Panc1 (cell line): ENCODE data around the gene ALPP. TPM values are rescaled to one million over a fixed set of nuclear protein-coding genes. Genes with fewer than 3 reads are reported as not detected.

Source experiments
- ATAC-seq: fragments of 200-7000 bp; cut with Tn5 transposase; 2 replicates; pipeline ENCODE4 v1.9.1; 2020; ENCODE audit warnings: mild to moderate bottlenecking, moderate library complexity
- BruUV-seq: library from RNA; stranded (reverse); fragments of 400-500 nt; replicated peaks from 2 replicates; lab custom pipeline; 2021; lab: Mats Ljungman, UMichigan
- CTCF ChIA-PET: fragments of 300-600 bp; sonication (Branson Sonifier 250); formaldehyde crosslinking; loops from one replicate; lab custom pipeline; 2022; ENCODE audit warnings: antibody characterized with exemption; lab: Charles Lee
- POLR2A ChIA-PET: fragments of 300-600 bp; sonication (Branson Sonifier 250); formaldehyde crosslinking; loops from one replicate; lab custom pipeline; 2022; ENCODE audit warnings: antibody characterized with exemption; lab: Charles Lee
- DNase-seq: peaks from one replicate; pipeline ENCODE4 v3.0.0-alpha.2; 2010; ENCODE audit warnings: low read depth, low spot score
- H3K27ac ChIP-seq: 2 replicates; pipeline ENCODE4 v1.5.1; 2011; ENCODE audit warnings: mild to moderate bottlenecking, low read length, inconsistent platforms
- H3K27me3 ChIP-seq: fragments of 200-500 bp; sonication (Bioruptor generic); 2 replicates; pipeline ENCODE4 v1.6.0; 2014; ENCODE audit warnings: low read length, inconsistent platforms; ENCODE audit not compliant: control insufficient read depth, insufficient read depth
- H3K36me3 ChIP-seq: fragments of 200-500 bp; sonication (Bioruptor generic); 2 replicates; pipeline ENCODE4 v1.5.1; 2014; ENCODE audit warnings: inconsistent platforms, mild to moderate bottlenecking, low read length, moderate library complexity; ENCODE audit not compliant: control insufficient read depth, insufficient read depth
- H3K4me1 ChIP-seq: 2 replicates; pipeline ENCODE4 v1.5.1; 2011; ENCODE audit warnings: inconsistent platforms, mild to moderate bottlenecking, low read length, moderate library complexity; ENCODE audit not compliant: control insufficient read depth, insufficient read depth
- H3K4me3 ChIP-seq, 2 experiments: 2 replicates each; pipeline ENCODE4 v1.5.1; 2011 to 2012; ENCODE audit warnings: low read depth in 2 of 2, low read length in 2 of 2, mild to moderate bottlenecking in 2 of 2, inconsistent platforms in 1 of 2, moderate library complexity in 1 of 2
- H3K9me3 ChIP-seq: fragments of 200-500 bp; sonication (Bioruptor generic); 2 replicates; pipeline ENCODE4 v1.5.1; 2014; ENCODE audit warnings: low read depth, mild to moderate bottlenecking, inconsistent platforms, low read length, moderate library complexity; ENCODE audit not compliant: control insufficient read depth, insufficient read depth
- POLR2AphosphoS5 ChIP-seq: IDR thresholded peaks from 2 replicates; pipeline ENCODE4 v1.6.1; 2012; ENCODE audit warnings: mild to moderate bottlenecking, low read depth, low read length, moderate library complexity
- SIN3A ChIP-seq: IDR thresholded peaks from 2 replicates; pipeline ENCODE4 v1.6.1; 2012; ENCODE audit warnings: low read depth, mild to moderate bottlenecking, low read length, moderate library complexity, borderline replicate concordance; ENCODE audit not compliant: insufficient read depth
- TCF7L2 ChIP-seq: IDR thresholded peaks from 2 replicates; pipeline ENCODE4 v1.6.1; 2011; ENCODE audit warnings: mild to moderate bottlenecking, low read depth, low read length, inconsistent platforms
- in situ Hi-C: cut with HindIII; loops from 2 replicates; pipeline ENCODE4 v1.10.0; 2016; ENCODE audit warnings: low sequenced_read_pairs, low pct_unique_long_range_greater_than_20kb
- intact Hi-C: fragments of 100-400 bp; cut with micrococcal nuclease; formaldehyde crosslinking; loops from one replicate; pipeline ENCODE4 v1.10.0; 2022; ENCODE audit not compliant: unreplicated experiment
- total RNA-seq: library from RNA; stranded (reverse); gene quantifications from one replicate; pipeline ENCODE4 v1.2.1, GENCODE V29; 2021; ENCODE audit not compliant: unreplicated experiment
- TF ChIP-seq, protein P1 (sequence below), 2 experiments: IDR thresholded peaks; 2 replicates each; pipeline ENCODE4 v1.6.1; 2011 to 2012; ENCODE audit warnings: low read depth in 2 of 2, control low read depth in 1 of 2, low read length in 1 of 2, mild to moderate bottlenecking in 1 of 2, moderate library complexity in 1 of 2; ENCODE audit not compliant: insufficient read depth in 1 of 2
- TF ChIP-seq, protein P2 (sequence below): fragments of 450-650 bp; IDR thresholded peaks from 2 replicates; pipeline ENCODE4 v1.5.1; 2017; ENCODE audit warnings: mild to moderate bottlenecking

ALPP gene
- total RNA-seq, 1 experiment from 2014 or later, result 7.3 TPM

DNA sequence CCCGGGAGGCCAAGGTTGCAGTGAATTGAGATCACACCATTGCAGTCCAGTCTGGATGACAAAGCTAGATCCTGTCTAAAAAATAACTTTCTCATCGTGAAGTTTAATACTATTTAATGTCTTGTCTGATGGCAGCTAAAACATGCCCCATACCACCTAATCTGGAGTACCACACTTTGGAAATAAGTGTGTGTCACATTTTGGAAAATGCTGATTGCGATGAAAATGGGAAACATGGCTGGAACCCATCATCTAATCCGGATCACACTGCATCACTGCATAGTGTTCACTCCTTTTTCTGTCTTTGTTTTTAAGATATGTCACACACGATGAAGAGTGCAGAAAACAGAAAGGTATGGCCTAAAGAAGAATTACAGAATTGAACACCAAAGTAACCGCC, 31.2 kb upstream of the ALPP start:
- H3K4me3 ChIP-seq, result no peak overlapping the region
- POLR2A ChIA-PET, result no interaction called here
- in situ Hi-C loops, result no loop called here
- BruUV-seq, result no TSS peak
- ATAC-seq, result no peak
- TF ChIP-seq SIN3A (no peak), TCF7L2 (no peak)
- TF ChIP-seq, protein P1, sequence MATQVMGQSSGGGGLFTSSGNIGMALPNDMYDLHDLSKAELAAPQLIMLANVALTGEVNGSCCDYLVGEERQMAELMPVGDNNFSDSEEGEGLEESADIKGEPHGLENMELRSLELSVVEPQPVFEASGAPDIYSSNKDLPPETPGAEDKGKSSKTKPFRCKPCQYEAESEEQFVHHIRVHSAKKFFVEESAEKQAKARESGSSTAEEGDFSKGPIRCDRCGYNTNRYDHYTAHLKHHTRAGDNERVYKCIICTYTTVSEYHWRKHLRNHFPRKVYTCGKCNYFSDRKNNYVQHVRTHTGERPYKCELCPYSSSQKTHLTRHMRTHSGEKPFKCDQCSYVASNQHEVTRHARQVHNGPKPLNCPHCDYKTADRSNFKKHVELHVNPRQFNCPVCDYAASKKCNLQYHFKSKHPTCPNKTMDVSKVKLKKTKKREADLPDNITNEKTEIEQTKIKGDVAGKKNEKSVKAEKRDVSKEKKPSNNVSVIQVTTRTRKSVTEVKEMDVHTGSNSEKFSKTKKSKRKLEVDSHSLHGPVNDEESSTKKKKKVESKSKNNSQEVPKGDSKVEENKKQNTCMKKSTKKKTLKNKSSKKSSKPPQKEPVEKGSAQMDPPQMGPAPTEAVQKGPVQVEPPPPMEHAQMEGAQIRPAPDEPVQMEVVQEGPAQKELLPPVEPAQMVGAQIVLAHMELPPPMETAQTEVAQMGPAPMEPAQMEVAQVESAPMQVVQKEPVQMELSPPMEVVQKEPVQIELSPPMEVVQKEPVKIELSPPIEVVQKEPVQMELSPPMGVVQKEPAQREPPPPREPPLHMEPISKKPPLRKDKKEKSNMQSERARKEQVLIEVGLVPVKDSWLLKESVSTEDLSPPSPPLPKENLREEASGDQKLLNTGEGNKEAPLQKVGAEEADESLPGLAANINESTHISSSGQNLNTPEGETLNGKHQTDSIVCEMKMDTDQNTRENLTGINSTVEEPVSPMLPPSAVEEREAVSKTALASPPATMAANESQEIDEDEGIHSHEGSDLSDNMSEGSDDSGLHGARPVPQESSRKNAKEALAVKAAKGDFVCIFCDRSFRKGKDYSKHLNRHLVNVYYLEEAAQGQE (IDR thresholded peaks at IDR 0.05; ENCODE audit: insufficient read depth in 1 of 2, low read depth in 2 of 2, low read length in 1 of 2), result no peak
- TF ChIP-seq, protein P2, sequence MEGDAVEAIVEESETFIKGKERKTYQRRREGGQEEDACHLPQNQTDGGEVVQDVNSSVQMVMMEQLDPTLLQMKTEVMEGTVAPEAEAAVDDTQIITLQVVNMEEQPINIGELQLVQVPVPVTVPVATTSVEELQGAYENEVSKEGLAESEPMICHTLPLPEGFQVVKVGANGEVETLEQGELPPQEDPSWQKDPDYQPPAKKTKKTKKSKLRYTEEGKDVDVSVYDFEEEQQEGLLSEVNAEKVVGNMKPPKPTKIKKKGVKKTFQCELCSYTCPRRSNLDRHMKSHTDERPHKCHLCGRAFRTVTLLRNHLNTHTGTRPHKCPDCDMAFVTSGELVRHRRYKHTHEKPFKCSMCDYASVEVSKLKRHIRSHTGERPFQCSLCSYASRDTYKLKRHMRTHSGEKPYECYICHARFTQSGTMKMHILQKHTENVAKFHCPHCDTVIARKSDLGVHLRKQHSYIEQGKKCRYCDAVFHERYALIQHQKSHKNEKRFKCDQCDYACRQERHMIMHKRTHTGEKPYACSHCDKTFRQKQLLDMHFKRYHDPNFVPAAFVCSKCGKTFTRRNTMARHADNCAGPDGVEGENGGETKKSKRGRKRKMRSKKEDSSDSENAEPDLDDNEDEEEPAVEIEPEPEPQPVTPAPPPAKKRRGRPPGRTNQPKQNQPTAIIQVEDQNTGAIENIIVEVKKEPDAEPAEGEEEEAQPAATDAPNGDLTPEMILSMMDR, result no peak
- CTCF ChIA-PET, result no interaction called here
- no peaks in the 10 kb centered on the region; the same call in 1 of the 2 replicates for H3K4me1 ChIP-seq
- H3K9me3 ChIP-seq, result no peaks in the 10 kb centered on the region
- peaks cover 2% of the 10 kb centered on the region; the same call in 1 of the 2 replicates for H3K27me3 ChIP-seq
- DNase-seq, result no peak
- intact Hi-C loops, result loop anchor here (10.0 kb wide), 1 partner anchor 177 kb away; the partner anchor contains the start of genes CHRND and PRSS56
- H3K36me3 ChIP-seq, result no peaks in the 10 kb centered on the region
- no peak overlapping the region for H3K27ac ChIP-seq

DNA sequence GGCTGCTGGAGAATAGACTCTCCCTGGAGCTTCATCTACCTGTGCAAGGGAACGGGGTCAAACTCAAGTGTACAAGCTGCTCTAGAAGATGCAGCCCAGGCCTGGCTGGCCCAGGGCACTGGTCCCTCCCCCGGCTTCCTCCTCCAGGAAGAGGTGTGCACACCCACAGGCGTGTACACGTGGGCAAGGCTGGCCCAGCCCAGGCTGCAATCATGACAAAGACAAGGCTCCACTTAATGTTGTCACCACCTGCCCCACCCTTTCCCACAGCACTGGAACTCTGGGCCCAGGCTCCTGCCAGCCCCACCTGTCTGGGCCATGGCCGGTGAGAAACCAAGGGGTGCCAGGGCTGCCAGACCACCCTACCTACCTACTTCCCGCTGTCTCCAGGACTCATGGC, 29.6 kb upstream of the ALPP start:
- H3K4me3 ChIP-seq, result no peak overlapping the region
- TF ChIP-seq SIN3A (no peak), POLR2AphosphoS5 (no peak), TCF7L2 (no peak)
- TF ChIP-seq, protein P1 (IDR thresholded peaks at IDR 0.05; ENCODE audit: insufficient read depth in 1 of 2, low read depth in 2 of 2, low read length in 1 of 2), result no peak
- TF ChIP-seq, protein P2, result no peak
- ATAC-seq (no peak), DNase-seq (no peak)
- ChIA-PET POLR2A (no interaction called here), CTCF (interaction anchor here (0.6 kb wide), 1 partner anchor 18 kb away, joined by 3 read pairs; no protein-coding TSS in a partner anchor)
- no peak overlapping the region for H3K27ac ChIP-seq
- H3K9me3 ChIP-seq, result no peaks in the 10 kb centered on the region
- BruUV-seq, result no TSS peak
- intact Hi-C loops, result loop anchor here (10.0 kb wide), 1 partner anchor 176 kb away; the partner anchor contains the start of genes CHRND and PRSS56
- H3K4me1 ChIP-seq, result no peaks in the 10 kb centered on the region
- peaks cover 2% of the 10 kb centered on the region; the same call in 1 of the 2 replicates for H3K27me3 ChIP-seq
- in situ Hi-C loops, result no loop called here
- no peaks in the 10 kb centered on the region for H3K36me3 ChIP-seq
